HG02938 (cell line): ENCODE data around the gene MIGA1.
A peak's percentile ranks its signal among the peaks of the same experiment; 100 is the strongest.
"Not testable (repeated sequence)": the region's sequence is repeated elsewhere in the genome, so short reads cannot be mapped to it uniquely, and the experiment has no call there.

Experiments
- ATAC-seq: cut with Tn5 transposase; IDR thresholded peaks from one replicate; pipeline ENCODE4 v1.9.1; 2021; ENCODE audit warnings: mild to moderate bottlenecking, moderate library complexity; ENCODE audit not compliant: unreplicated experiment

MIGA1 gene

GRCh38 chr1:77797991-77798390 is 18.5 kb downstream of the MIGA1 start:
- ATAC-seq: no peak

GRCh38 chr1:77802026-77802425 is 22.6 kb downstream of the MIGA1 start:
- ATAC-seq: no peak

- ATAC-seq: no peak
Measured at GRCh38 chr1:77803371-77803770, 23.9 kb downstream of the MIGA1 start.

- ATAC-seq: not testable (repeated sequence)
Measured at GRCh38 chr1:77809787-77810462, 30.5 kb downstream of the MIGA1 start.

- ATAC-seq: not testable (repeated sequence)
Measured at GRCh38 chr1:77811589-77811988, 32.1 kb downstream of the MIGA1 start.

GRCh38 chr1:77817368-77818209 is 38.1 kb downstream of the MIGA1 start:
- ATAC-seq: no peak

- no peak for ATAC-seq
Measured at GRCh38 chr1:77820121-77820520, 40.7 kb downstream of the MIGA1 start.

GRCh38 chr1:77824079-77824478 is 44.6 kb downstream of the MIGA1 start:
- ATAC-seq: no peak

- no peak for ATAC-seq
Measured at GRCh38 chr1:77824694-77825093, 45.2 kb downstream of the MIGA1 start.

- peak; percentile 53 for ATAC-seq
Measured at GRCh38 chr1:77825131-77825709, 45.8 kb downstream of the MIGA1 start.

GRCh38 chr1:77826851-77827250 is 47.4 kb downstream of the MIGA1 start:
- ATAC-seq: not testable (repeated sequence)

- no peak for ATAC-seq
Measured at GRCh38 chr1:77828098-77828497, 48.6 kb downstream of the MIGA1 start.

GRCh38 chr1:77829851-77830250 is 50.4 kb downstream of the MIGA1 start:
- no peak for ATAC-seq

- no peak for ATAC-seq
Measured at GRCh38 chr1:77830946-77831345, 51.5 kb downstream of the MIGA1 start.

- no peak for ATAC-seq
Measured at GRCh38 chr1:77831566-77831965, 52.1 kb downstream of the MIGA1 start.

GRCh38 chr1:77831976-77832711 is 52.7 kb downstream of the MIGA1 start:
- ATAC-seq: no peak

- ATAC-seq: no peak
Measured at GRCh38 chr1:77832901-77833300, 53.5 kb downstream of the MIGA1 start.

- no peak for ATAC-seq
Measured at GRCh38 chr1:77833521-77834100, 54.2 kb downstream of the MIGA1 start.

GRCh38 chr1:77834771-77835334 is 55.4 kb downstream of the MIGA1 start:
- ATAC-seq: no peak

- ATAC-seq: no peak
Measured at GRCh38 chr1:77841574-77841973, 62.1 kb downstream of the MIGA1 start.

GRCh38 chr1:77845951-77846350 is 66.5 kb downstream of the MIGA1 start:
- ATAC-seq: no peak
